ENCODE results near the gene CAPN1.
"Not testable (repeated sequence)": the region's sequence is repeated elsewhere in the genome, so short reads cannot be mapped to it uniquely, and the experiment has no call there.

The CAPN1 gene

DNA sequence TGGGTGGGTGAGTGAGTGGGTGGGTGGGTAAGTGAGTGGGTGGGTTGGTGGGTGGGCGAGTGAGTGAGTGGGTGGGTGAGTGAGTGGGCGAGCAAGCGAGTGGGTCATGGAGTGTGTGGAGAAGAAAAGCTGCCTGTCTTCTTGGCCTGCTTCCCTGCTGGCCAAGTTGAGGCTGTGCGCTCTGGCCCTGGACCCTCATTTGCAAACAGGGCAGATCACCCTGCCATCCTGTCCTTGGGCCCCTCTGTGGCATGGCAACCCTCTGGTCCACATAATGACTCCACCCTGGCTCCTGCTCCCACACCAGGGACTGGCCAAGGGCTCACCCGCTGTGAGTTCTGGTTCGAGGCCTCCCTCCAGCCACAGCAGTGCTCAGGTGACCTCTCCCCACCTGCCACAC is 35.1 kb downstream of the CAPN1 start:
- in situ Hi-C loops (cut with HindIII; ENCODE audit: low sequenced_read_pairs), result no loop called here

DNA sequence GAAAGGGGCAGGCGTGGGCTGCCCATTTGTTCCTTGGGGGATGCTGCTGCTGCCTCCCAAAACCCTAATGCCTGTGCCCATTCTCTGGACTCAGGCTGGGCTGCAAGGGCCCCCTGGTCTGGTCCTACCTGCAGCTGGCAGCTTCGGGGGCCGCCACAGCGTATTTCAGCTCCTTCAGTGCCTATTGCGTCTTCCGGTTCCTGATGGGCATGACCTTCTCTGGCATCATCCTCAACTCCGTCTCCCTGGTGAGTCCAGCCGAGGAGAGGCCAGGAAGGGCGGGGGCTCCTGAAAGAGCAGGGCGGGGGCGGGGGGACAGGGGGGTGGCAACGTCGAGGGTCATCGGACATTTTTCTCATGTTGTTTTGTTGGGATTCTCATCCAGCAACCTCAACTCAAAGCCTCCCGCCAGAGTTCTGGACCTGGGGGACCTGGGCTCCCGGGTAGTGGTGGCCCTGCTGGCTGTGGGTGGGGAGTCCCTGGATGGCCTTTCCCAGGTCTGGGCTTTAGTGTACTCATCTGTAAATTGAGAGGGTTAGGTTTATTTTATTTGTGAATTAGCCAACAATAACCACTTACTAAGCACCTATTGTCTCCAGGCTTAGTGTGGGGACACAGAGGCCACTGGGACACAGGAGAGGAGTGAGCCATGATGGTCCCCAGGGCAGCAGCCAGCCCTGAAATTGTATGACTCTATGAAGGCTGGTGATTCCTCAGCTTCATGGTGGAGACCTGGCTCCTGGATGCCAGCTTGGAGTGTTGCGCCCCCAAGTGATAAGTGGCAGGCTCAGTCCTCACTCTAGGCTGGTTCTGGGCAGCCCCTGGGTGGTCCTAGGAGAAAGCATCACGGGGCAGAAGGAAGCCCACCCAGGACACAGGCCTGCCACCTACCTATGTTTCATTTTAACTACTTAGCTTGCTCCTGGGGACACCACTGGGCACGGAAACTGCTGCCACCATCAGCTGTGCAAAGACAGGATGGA is 36.0 kb downstream of the CAPN1 start:
- in situ Hi-C loops (cut with HindIII; ENCODE audit: low sequenced_read_pairs), result no loop called here

DNA sequence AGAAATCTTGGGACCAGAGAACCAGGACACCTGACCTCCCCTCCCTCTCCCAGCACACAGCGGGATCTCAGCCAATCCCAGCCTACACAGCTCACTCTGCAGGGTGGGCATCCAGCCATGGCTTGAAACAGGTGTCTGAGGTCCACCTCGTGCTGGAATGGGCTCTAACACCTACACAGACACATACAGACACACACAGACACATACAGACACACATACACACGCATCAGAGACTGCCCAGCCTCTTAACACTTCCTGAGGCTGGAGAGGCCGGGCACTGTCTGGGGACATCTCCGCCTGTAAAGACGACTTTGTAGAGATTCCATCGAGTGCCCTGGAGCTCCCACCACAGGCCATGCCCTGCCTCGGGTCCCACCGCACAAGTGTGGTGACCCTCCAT is 36.7 kb downstream of the CAPN1 start:
- in situ Hi-C loops (cut with HindIII; ENCODE audit: low sequenced_read_pairs), result no loop called here

DNA sequence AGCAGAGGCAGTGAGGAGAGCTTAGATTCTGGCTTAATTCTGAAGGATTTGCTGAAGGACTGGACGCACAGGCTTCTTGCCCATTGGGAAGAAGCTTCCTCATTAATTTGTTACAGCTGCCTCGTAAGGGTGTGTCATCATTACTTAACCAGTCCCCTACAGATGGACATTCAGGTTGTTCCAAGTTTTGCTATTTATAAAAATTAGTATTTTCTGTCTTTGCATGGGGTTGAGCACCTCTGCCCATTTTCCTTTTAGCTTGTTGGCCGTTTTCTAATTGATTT is 38.1 kb downstream of the CAPN1 start:
- in situ Hi-C loops (cut with HindIII; ENCODE audit: low sequenced_read_pairs), result no loop called here

GRCh38 chr11:65221026-65221425 is 39.3 kb downstream of the CAPN1 start:
- in situ Hi-C loops (cut with HindIII; ENCODE audit: low sequenced_read_pairs), result no loop called here

DNA sequence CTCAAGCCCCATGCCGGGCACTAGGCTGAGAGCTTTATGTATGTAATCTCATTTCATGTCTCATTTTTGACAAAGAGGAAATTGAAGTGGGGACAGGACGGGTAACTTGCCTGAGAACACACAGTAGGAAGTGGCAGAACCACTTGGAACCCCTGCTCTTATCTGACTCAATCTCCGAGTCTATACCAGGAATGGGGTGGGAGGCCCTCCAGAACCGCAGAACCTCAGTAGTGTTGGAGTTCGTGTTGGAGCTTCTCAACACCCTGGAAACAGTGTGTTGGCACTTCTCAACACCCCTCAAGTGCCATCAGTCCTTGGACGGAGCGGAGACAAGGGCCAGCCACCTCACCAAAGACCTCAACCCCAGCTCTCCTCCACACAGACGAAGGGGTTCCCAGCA is 41.3 kb downstream of the CAPN1 start:
- in situ Hi-C loops (cut with HindIII; ENCODE audit: low sequenced_read_pairs), result no loop called here

GRCh38 chr11:65224930-65225278 is 43.2 kb downstream of the CAPN1 start:
- in situ Hi-C loops (cut with HindIII; ENCODE audit: low sequenced_read_pairs), result no loop called here

DNA sequence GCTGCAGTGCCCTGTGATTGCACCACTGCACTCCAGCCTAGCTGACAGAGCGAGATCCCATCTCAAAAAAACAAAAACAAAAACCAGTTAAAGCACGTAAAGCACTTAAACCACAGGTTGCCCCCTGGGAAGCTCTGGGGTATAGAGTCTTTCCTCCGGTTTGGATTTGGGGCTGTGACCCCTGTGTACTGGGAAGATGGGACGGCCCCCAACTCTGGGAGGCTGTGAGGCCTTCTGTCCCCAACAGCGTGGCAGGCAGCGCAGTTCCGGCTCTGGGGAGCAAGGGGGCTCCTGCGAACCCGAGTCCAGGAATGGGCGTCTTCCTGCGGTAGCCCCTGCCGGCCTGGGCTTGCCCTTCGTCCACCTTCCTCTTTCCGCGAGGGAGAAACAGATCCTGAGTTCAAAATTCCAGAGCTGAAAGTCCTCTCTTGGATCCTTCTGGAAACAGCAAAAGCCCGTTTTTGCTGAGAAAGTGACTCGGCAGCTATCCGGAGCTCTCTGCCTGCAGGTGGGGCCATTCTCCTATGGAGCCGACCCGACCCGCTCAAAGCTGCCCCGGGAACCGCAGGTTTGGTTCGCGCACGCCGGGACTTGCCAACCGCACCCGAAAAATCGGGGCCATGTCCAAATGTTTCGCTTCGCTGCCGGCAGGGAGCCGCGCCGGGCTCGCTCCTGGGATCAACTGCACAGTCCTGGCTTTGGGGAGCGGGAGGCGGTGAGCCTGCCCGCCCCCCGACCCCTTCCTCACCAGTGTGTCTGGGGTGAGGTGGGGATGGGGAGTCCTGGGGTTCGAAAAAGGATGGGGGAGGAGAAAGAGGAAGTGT is 43.8 kb downstream of the CAPN1 start:
- in situ Hi-C loops (cut with HindIII; ENCODE audit: low sequenced_read_pairs), result no loop called here

DNA sequence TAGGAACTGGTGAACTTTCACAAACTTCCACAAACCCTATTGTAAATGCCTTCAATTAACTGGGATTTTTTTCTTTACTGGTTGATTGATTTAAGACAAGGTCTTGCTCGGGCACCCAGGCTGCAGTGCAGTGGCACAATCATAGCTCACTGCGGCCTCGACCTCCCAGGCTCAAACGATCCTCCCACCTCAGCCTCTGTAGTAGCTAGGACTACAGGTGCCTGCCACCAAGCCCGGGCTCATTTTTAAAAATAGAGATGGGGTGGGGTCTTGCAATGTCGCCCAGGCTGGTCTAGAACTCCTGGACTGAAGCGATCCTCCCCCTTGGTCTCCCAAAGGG is 44.3 kb downstream of the CAPN1 start:
- in situ Hi-C loops (cut with HindIII; ENCODE audit: low sequenced_read_pairs), result no loop called here

DNA sequence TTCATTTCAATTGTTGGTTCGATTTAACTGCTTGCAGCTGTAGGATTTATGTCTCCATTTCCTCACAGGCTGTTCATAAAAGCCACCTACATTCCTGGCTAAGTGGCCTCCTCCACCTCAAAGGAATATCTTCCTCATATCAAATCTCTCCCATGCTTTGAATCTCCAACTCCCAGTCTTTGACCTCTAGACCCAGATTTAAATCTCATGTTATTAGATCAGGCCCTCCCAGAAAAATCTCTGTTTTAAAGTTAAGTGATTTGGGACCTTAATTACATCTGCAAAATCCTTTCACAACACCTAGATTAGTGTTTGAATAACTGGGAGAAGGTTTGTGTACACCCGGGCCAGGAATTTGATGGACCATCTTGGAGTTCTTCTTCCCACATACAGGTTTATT is 46.2 kb downstream of the CAPN1 start:
- in situ Hi-C loops (cut with HindIII; ENCODE audit: low sequenced_read_pairs), result no loop called here

DNA sequence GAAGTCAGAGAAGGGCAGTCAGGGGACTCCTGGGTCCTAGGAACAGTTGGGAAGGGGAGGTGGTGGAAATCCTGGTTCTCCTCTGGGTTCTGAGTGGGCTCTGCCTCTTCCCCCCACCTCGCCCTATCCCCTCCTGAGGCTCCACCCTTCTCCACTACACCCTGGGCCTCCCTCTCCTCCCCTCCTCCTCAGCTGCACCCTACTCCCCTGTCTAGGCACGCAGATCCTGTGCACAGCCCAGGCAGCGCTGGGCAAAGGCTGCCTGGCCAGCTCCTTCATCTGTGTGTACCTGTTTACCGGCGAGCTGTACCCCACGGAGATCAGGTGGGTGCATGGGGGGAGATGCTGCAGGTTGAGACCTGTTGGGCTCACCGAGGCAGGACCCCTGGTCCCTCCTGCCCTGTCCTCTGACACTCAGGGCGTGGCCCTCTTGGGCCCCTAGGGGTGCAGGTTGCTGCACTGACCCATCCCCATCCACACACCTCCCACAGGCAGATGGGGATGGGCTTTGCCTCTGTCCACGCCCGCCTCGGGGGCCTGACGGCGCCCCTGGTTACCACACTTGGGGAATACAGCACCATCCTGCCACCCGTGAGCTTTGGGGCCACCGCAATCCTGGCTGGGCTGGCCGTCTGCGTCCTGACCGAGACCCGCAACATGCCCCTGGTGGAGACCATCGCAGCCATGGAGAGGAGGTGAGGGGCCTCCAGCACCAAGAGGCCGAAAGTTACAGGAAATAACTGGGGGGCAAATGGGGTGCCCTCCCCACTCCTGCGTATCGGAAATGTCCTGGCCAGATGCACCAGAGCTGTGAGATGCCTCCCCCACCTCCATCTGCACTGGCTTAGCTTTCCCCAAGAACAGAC is 54.7 kb downstream of the CAPN1 start:
- in situ Hi-C loops (cut with HindIII; ENCODE audit: low sequenced_read_pairs), result no loop called here

DNA sequence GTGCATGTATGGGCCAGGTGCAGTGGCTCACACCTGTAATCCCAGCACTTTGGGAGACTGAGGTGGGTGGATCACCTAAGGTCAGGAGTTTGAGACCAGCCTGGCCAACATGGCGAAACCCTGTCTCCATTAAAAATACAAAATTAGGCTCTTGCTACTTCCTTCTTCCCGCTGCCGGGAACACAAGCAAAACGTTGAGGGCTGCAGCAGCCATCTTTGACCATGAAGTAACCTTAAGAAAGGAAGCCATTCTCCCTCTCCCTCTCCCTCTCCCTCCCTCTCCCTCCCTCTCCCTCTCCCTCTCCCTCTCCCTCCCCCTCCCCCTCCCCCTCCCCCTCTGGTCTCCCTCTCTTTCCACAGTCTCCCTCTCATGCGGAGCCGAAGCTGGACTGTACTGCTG is 56.6 kb downstream of the CAPN1 start:
- in situ Hi-C loops (cut with HindIII; ENCODE audit: low sequenced_read_pairs), result not testable (repeated sequence)

DNA sequence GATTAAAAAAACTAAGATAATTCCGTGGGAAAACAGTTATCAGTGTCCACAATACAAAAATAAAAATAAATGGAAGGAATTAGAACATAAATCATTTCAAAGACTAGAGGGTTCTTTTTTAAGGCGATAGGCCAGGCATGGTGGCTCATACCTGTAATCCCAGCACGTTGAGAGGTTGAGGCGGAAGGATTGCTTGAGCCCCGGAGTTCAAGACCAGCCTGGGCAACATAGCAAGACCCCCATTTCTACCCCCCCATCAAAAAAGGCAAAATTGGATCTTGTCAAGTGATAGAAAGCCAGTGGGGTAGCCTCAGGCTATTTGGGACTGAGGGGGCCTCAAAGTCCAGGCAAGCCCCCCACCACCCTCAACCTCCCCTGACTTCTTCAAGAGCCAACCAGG is 59.4 kb downstream of the CAPN1 start:
- in situ Hi-C loops (cut with HindIII; ENCODE audit: low sequenced_read_pairs), result no loop called here

DNA sequence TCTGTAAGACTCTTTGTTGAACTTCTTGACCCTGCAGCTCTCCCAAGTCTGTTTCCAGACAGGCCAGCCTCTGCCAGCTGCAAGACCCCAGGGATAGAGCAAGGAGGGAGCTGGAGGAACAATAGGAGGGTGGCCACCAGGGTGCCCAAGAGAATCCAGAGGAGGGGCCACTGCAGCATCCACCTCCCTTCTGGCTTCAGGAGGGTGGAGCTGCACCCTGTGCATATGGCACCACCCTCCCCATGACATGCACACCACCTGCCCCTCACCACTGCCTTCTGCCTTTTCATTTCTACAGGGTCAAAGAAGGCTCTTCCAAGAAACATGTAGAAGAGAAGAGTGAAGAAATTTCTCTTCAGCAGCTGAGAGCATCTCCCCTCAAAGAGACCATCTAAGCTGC is 60.0 kb downstream of the CAPN1 start:
- in situ Hi-C loops (cut with HindIII; ENCODE audit: low sequenced_read_pairs), result no loop called here

- in situ Hi-C loops (cut with HindIII; ENCODE audit: low sequenced_read_pairs), result no loop called here
Observed at GRCh38 chr11:65242389-65242788, 60.7 kb downstream of the CAPN1 start.

- in situ Hi-C loops (cut with HindIII; ENCODE audit: low sequenced_read_pairs), result no loop called here
Observed at GRCh38 chr11:65243797-65244196, 62.1 kb downstream of the CAPN1 start.

GRCh38 chr11:65245046-65245445 is 63.3 kb downstream of the CAPN1 start:
- in situ Hi-C loops (cut with HindIII; ENCODE audit: low sequenced_read_pairs), result not testable (repeated sequence)

- in situ Hi-C loops (cut with HindIII; ENCODE audit: low sequenced_read_pairs), result no loop called here
Observed at GRCh38 chr11:65246506-65246905, 64.8 kb downstream of the CAPN1 start.

- in situ Hi-C loops (cut with HindIII; ENCODE audit: low sequenced_read_pairs), result not testable (repeated sequence)
Observed at GRCh38 chr11:65248184-65248710, 66.5 kb downstream of the CAPN1 start.

- in situ Hi-C loops (cut with HindIII; ENCODE audit: low sequenced_read_pairs), result no loop called here
Observed at GRCh38 chr11:65251476-65251875, 69.7 kb downstream of the CAPN1 start.

- in situ Hi-C loops (cut with HindIII; ENCODE audit: low sequenced_read_pairs), result no loop called here
Observed at GRCh38 chr11:65254724-65255123, 73.0 kb downstream of the CAPN1 start.
